HepG2 (cell line): ENCODE data around the gene KDM4B. TPM values are rescaled to one million over a fixed set of nuclear protein-coding genes. Genes with fewer than 3 reads are reported as not detected.

Experiments
- ATAC-seq: fragments of 200-7000 bp; cut with Tn5 transposase; 3 replicates; pipeline ENCODE4 v1.9.1; 2020; ENCODE audit warnings: mild to moderate bottlenecking, moderate library complexity
- BruUV-seq: library from RNA; stranded (reverse); fragments of 400-500 nt; replicated peaks from 2 replicates; lab custom pipeline; 2021; lab: Mats Ljungman, UMichigan
- CTCF ChIA-PET: fragments of 300-600 bp; formaldehyde crosslinking; extraction: SDS; loops from one replicate; lab custom pipeline; 2021; ENCODE audit warnings: low total read pairs, inconsistent platforms, low intra/inter-chr PET ratio; lab: Yijun Ruan, JAX
- POLR2A ChIA-PET: fragments of 350-600 bp; sonication (Branson Sonifier 250); formaldehyde crosslinking; loops from one replicate; lab custom pipeline; 2020; ENCODE audit warnings: antibody characterized with exemption, inconsistent platforms; lab: Yijun Ruan, JAX
- DNase-seq: peaks from one replicate; pipeline ENCODE4 v3.0.0-alpha.2; 2015; ENCODE audit warnings: low spot score
- FAIRE-seq: peaks from 3 replicates; lab custom pipeline; 2011; peaks lifted over from hg19 to GRCh38; lab: Jason Lieb, UNC
- H2AFZ ChIP-seq: one replicate; pipeline ENCODE4 v1.6.1; 2011; ENCODE audit warnings: low read length, inconsistent platforms
- H3K27ac ChIP-seq: fragments of 300-600 bp; 3 replicates; pipeline ENCODE4 v1.8.0; 2011; ENCODE audit warnings: mixed run types, mild to moderate bottlenecking, mixed read lengths, low read length, inconsistent platforms; ENCODE audit not compliant: insufficient read depth; ENCODE audit errors: extremely low read length
- H3K27me3 ChIP-seq, 2 experiments: fragments of 200-600 bp in 1 of 2; 2 replicates in 1 of 2; 3 replicates in 1 of 2; pipeline versions ENCODE4 v1.6.0 to v1.8.0; 2011; ENCODE audit warnings: low read length in 2 of 2, mild to moderate bottlenecking in 2 of 2, moderate library complexity in 2 of 2, inconsistent platforms in 1 of 2; ENCODE audit not compliant: insufficient read depth in 2 of 2, control insufficient read depth in 1 of 2
- H3K36me3 ChIP-seq, 2 experiments: fragments of 200-600 bp in 1 of 2; replicated peaks in 1 of 2; 2 replicates in 1 of 2; 3 replicates in 1 of 2; pipeline versions ENCODE4 v1.5.1 to v1.8.0; 2011; ENCODE audit warnings: low read length in 2 of 2, inconsistent platforms in 1 of 2; ENCODE audit not compliant: insufficient read depth in 2 of 2, control insufficient read depth in 1 of 2
- H3K4me1 ChIP-seq: 2 replicates; pipeline ENCODE4 v1.5.1; 2012; ENCODE audit warnings: low read length, inconsistent platforms; ENCODE audit not compliant: insufficient read depth
- H3K4me2 ChIP-seq: 2 replicates; pipeline ENCODE4 v1.6.0; 2011; ENCODE audit warnings: low read depth, low read length, inconsistent platforms
- H3K4me3 ChIP-seq, 3 experiments: fragments of 200-600 bp in 1 of 3; sonication (generic), shearing (Covaris generic) in 1 of 3; replicated peaks in 1 of 3; 2 replicates each; pipeline ENCODE4 v1.5.1; 2011 to 2016; ENCODE audit warnings: low read length in 3 of 3, inconsistent platforms in 2 of 3, low read depth in 2 of 3, mild to moderate bottlenecking in 2 of 3, control low read depth in 1 of 3, mixed read lengths in 1 of 3; ENCODE audit not compliant: insufficient read depth in 1 of 3
- H3K79me2 ChIP-seq: one replicate; pipeline ENCODE4 v1.6.1; 2011; ENCODE audit warnings: low read length, inconsistent platforms; ENCODE audit not compliant: insufficient read depth
- H3K9ac ChIP-seq: 2 replicates; pipeline ENCODE4 v1.6.0; 2011; ENCODE audit warnings: mild to moderate bottlenecking, low read depth, low read length, inconsistent platforms; ENCODE audit not compliant: insufficient read depth
- H3K9me3 ChIP-seq: 2 replicates; pipeline ENCODE4 v1.5.1; 2012; ENCODE audit warnings: mild to moderate bottlenecking, low read length
- H4K20me1 ChIP-seq: 2 replicates; pipeline ENCODE4 v1.6.0; 2011; ENCODE audit warnings: inconsistent platforms, mild to moderate bottlenecking, low read length, moderate library complexity; ENCODE audit not compliant: insufficient read depth
- AGO2 ChIP-seq: fragments of 200-400 bp; formaldehyde crosslinking; optimal IDR thresholded peaks from 2 replicates; pipeline ENCODE3; 2017; ENCODE audit warnings: mild to moderate bottlenecking, low read depth, low read length, moderate library complexity
- NFE2L2 ChIP-seq: fragments of 150-350 bp; IDR thresholded peaks from 2 replicates; pipeline ENCODE4 v1.6.1; 2014; ENCODE audit warnings: low read length
- RARA ChIP-seq: IDR thresholded peaks from 2 replicates; pipeline ENCODE4 v1.6.1; 2016; ENCODE audit warnings: missing genetic modification reagents, missing compliant biosample characterization
- ZNF3 ChIP-seq: IDR thresholded peaks from 2 replicates; pipeline ENCODE4 v1.7.0; 2017; ENCODE audit warnings: inconsistent platforms
- ZNF317 ChIP-seq: sonication (generic); formaldehyde crosslinking; IDR thresholded peaks from 2 replicates; pipeline ENCODE4 v1.5.0; 2020; ENCODE audit warnings: mild to moderate bottlenecking, missing genetic modification reagents
- ZNF547 ChIP-seq: sonication (generic); formaldehyde crosslinking; IDR thresholded peaks from 2 replicates; pipeline ENCODE4 v1.5.1; 2020; ENCODE audit warnings: mild to moderate bottlenecking, missing genetic modification reagents
- ZNF563 ChIP-seq: sonication (generic); formaldehyde crosslinking; IDR thresholded peaks from 2 replicates; pipeline ENCODE4 v1.8.0; 2022; ENCODE audit warnings: mild to moderate bottlenecking, moderate library complexity, missing genetic modification reagents
- ZNF569 ChIP-seq: sonication (generic); formaldehyde crosslinking; IDR thresholded peaks from 2 replicates; pipeline ENCODE4 v1.5.0; 2020; ENCODE audit warnings: mild to moderate bottlenecking, missing genetic modification reagents, moderate library complexity, borderline replicate concordance
- ZNF788 ChIP-seq: sonication (generic); formaldehyde crosslinking; IDR thresholded peaks from 2 replicates; pipeline ENCODE4 v1.5.0; 2020; ENCODE audit warnings: mild to moderate bottlenecking, missing genetic modification reagents, borderline replicate concordance
- WGBS: methylation state at CpG from one replicate; pipeline ENCODE4 v1.1.6; 2017; ENCODE audit warnings: low lambda C conversion rate; 5-methylcytosine and 5-hydroxymethylcytosine counted together
- in situ Hi-C: cut with HindIII; loops from 2 replicates; pipeline ENCODE4 v1.10.0; 2017; ENCODE audit warnings: low pct_unique_long_range_greater_than_20kb; ENCODE audit not compliant: extremely low pct_ligation_motif_present
- intact Hi-C: fragments of 100-400 bp; cut with micrococcal nuclease; formaldehyde crosslinking; loops from one replicate; pipeline ENCODE4 v1.10.0; 2022; ENCODE audit not compliant: unreplicated experiment
- polyA plus RNA-seq, 8 experiments: library from polyadenylated mRNA; depleted of rRNA in 3 of 8; stranded (reverse) in 7 of 8; unstranded in 1 of 8; fragments of >200 nt; fragmentation: Illumina TruSeq in 4 of 8; extraction: Trizol in 4 of 8; gene quantifications; 2 replicates each; pipeline versions ENCODE4 v1.2.1 to v1.2.3, GENCODE V29; 2011 to 2016; ENCODE audit warnings: low read depth in 4 of 8, missing spikeins in 1 of 8, mixed read lengths in 1 of 8; ENCODE audit not compliant: insufficient read depth in 1 of 8
- total RNA-seq, 5 experiments: library from RNA; depleted of rRNA; stranded (reverse); fragments of >200 nt; fragmentation: Illumina TruSeq; extraction: Trizol; gene quantifications; 2 replicates each; pipeline ENCODE4 v1.2.3, GENCODE V29; 2016; ENCODE audit warnings: low read depth in 1 of 5

KDM4B gene
- total and polyA plus RNA-seq, 2 of the 13 experiments (the other 11 are each of a cell fraction or from before 2014, with no cell fraction given), result 4.9 to 14.6 TPM

DNA sequence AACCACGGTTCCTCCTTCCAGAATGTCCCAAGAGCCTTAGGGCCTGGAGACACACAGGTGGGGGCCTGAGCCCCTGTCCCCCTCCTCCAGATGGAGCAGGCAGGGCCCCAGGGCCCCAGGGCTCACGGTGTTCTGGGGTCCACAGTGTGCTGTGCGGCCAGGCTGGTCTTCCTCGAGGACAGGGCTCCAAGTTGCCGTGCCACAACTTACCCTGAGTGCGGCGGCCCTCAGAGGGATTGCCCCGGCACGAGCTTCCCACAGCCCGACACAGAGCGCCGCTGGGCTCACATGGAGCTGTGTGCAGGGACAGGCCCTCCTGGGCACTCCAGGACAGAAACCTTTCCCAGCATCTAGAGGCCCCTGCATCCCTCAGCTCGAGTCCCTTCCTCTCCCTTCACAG is 160.8 kb downstream of the KDM4B start:
- no peak for TF ChIP-seq ZNF788 (CRISPR knock-in tag)
- TF ChIP-seq RARA, result no peak
- TF ChIP-seq ZNF3 (CRISPR knock-in tag), result no peak
- no peak for TF ChIP-seq ZNF317
- no peak for TF ChIP-seq ZNF569 (CRISPR knock-in tag)
- no peak for TF ChIP-seq NFE2L2
- TF ChIP-seq ZNF563 (CRISPR knock-in tag), result no peak
- Histone ChIP-seq H3K79me2 (no peaks in the 10 kb centered on the region), H3K9me3 (no peaks in the 10 kb centered on the region), H3K27me3 (no peaks in the 10 kb centered on the region), H4K20me1 (no peaks in the 10 kb centered on the region), H3K27ac (no peak overlapping the region), H3K4me2 (no peak overlapping the region), H2AFZ (no peak overlapping the region), H3K9ac (no peak overlapping the region), H3K36me3 (peaks cover 5 to 6% of the 10 kb centered on the region in 2 experiments; a peak in 2 of 5 replicates), H3K4me1 (no peaks in the 10 kb centered on the region), H3K4me3 (no peak overlapping the region)
- WGBS, result 95% methylated on average over 6 of the region's 13 CpGs
- CTCF ChIA-PET, result no interaction called here
- intact Hi-C loops, result no loop called here
- DNase-seq, result no peak
- BruUV-seq, result no TSS peak
- POLR2A ChIA-PET, result no interaction called here
- in situ Hi-C loops, result no loop called here
- ATAC-seq, result no peak
- no peak for FAIRE-seq

DNA sequence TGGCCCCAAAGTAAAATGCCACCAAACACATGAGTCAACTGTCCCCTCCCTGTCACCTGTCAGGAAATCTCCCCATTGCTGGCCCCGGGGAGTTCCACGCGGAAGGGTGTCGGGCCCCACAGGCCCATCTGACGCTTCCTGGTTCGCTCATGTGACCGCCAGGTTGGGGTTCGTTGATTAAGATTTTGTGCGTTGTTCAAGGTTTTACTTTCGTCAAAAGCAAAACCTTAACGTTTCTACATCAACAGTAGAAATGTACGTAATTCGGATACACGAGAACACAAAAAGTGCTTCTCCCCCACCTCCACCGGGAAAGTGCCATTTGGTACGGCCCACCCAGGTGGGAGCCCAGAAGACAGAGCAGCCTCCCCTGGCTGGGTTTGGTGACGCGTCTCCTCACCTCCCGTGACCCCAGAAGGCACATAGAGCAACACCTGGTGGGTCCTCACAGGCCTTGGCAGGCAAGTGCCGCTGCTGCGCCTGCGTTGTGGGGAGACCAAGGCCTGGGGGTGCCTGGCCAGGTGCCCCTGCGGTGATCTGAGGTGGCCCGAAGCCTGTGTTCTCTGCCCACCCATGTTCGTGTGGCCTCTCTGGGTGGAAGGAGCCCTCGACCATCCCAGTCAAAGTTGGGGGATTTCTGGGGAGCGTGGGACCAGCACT is 161.6 kb downstream of the KDM4B start:
- intact Hi-C loops, result no loop called here

More for the DNA sequence above, 161.6 kb downstream of the KDM4B start:
- Histone ChIP-seq H3K36me3 (peaks cover 8 to 12% of the 10 kb centered on the region in 2 experiments; a peak in 2 of 5 replicates), H3K4me2 (no peak overlapping the region), H3K9ac (no peak overlapping the region), H4K20me1 (no peaks in the 10 kb centered on the region), H3K27me3 (no peaks in the 10 kb centered on the region), H2AFZ (no peak overlapping the region), H3K9me3 (no peaks in the 10 kb centered on the region), H3K27ac (no peak overlapping the region), H3K4me3 (no peak overlapping the region), H3K79me2 (no peaks in the 10 kb centered on the region), H3K4me1 (no peaks in the 10 kb centered on the region)
- DNase-seq (no peak), FAIRE-seq (no peak), ATAC-seq (no peak)
- ChIA-PET CTCF (no interaction called here), POLR2A (no interaction called here)
- in situ Hi-C loops, result no loop called here
- no TSS peak for BruUV-seq
- TF ChIP-seq ZNF547 (no peak), AGO2 (peak; percentile 69)
- 93% methylated on average over 16 of the region's 27 CpGs for WGBS
